ENCODE data around the gene BUD31.
"Not testable (repeated sequence)": the region's sequence is repeated elsewhere in the genome, so short reads cannot be mapped to it uniquely, and the experiment has no call there.

Gene BUD31

GRCh38 chr7:99420986-99421385 lies 12.2 kb downstream of the BUD31 start:
- Mint-ChIP-seq H3K9me3 (no peaks in the 10 kb centered on the region), H3K36me3 (ENCODE audit: low read depth) (peaks cover 93% of the 10 kb centered on the region), H3K27ac (no peak overlapping the region), H3K27me3 (no peaks in the 10 kb centered on the region), H3K4me3 (no peak overlapping the region), H3K4me1 (ENCODE audit: low read depth) (no peaks in the 10 kb centered on the region)
- intact Hi-C loops (cut with micrococcal nuclease): no loop called here

- intact Hi-C loops (cut with micrococcal nuclease): no loop called here
- peaks cover 91% of the 10 kb centered on the region for H3K36me3 Mint-ChIP-seq (ENCODE audit: low read depth)
- no peak overlapping the region for H3K27ac Mint-ChIP-seq
- H3K27me3 Mint-ChIP-seq: no peaks in the 10 kb centered on the region
- no peaks in the 10 kb centered on the region for H3K9me3 Mint-ChIP-seq
- H3K4me1 Mint-ChIP-seq (ENCODE audit: low read depth): no peaks in the 10 kb centered on the region
- no peak overlapping the region for H3K4me3 Mint-ChIP-seq
These were observed 13.4 kb downstream of the BUD31 start for GRCh38 chr7:99422186-99422585.

GRCh38 chr7:99422625-99423024 lies 13.9 kb downstream of the BUD31 start:
- no peaks in the 10 kb centered on the region for H3K4me1 Mint-ChIP-seq (ENCODE audit: low read depth)
- peaks cover 88% of the 10 kb centered on the region for H3K36me3 Mint-ChIP-seq (ENCODE audit: low read depth)

GRCh38 chr7:99424932-99425730 lies 16.4 kb downstream of the BUD31 start:
- Mint-ChIP-seq H3K4me1 (ENCODE audit: low read depth) (no peaks in the 10 kb centered on the region), H3K4me3 (no peak overlapping the region), H3K9me3 (no peaks in the 10 kb centered on the region), H3K36me3 (ENCODE audit: low read depth) (peaks cover 88% of the 10 kb centered on the region), H3K27me3 (no peaks in the 10 kb centered on the region), H3K27ac (no peak overlapping the region)
- intact Hi-C loops (cut with micrococcal nuclease): no loop called here

More at GRCh38 chr7:99422625-99423024, 13.9 kb downstream of the BUD31 start:
- H3K27me3 Mint-ChIP-seq: no peaks in the 10 kb centered on the region
- intact Hi-C loops (cut with micrococcal nuclease): no loop called here
- no peaks in the 10 kb centered on the region for H3K9me3 Mint-ChIP-seq
- no peak overlapping the region for H3K27ac Mint-ChIP-seq
- H3K4me3 Mint-ChIP-seq: no peak overlapping the region

GRCh38 chr7:99428972-99429566 lies 20.3 kb downstream of the BUD31 start:
- no peak overlapping the region for H3K27ac Mint-ChIP-seq
- intact Hi-C loops (cut with micrococcal nuclease): no loop called here
- H3K27me3 Mint-ChIP-seq: no peaks in the 10 kb centered on the region
- no peaks in the 10 kb centered on the region for H3K4me1 Mint-ChIP-seq (ENCODE audit: low read depth)
- H3K36me3 Mint-ChIP-seq (ENCODE audit: low read depth): peaks cover 95% of the 10 kb centered on the region
- H3K9me3 Mint-ChIP-seq: no peaks in the 10 kb centered on the region
- H3K4me3 Mint-ChIP-seq: no peak overlapping the region

- intact Hi-C loops (cut with micrococcal nuclease): no loop called here
- no peaks in the 10 kb centered on the region for H3K4me1 Mint-ChIP-seq (ENCODE audit: low read depth)
- peaks cover 95% of the 10 kb centered on the region for H3K36me3 Mint-ChIP-seq (ENCODE audit: low read depth)
- H3K27ac Mint-ChIP-seq: no peak overlapping the region
- no peaks in the 10 kb centered on the region for H3K27me3 Mint-ChIP-seq
- no peaks in the 10 kb centered on the region for H3K9me3 Mint-ChIP-seq
- H3K4me3 Mint-ChIP-seq: no peak overlapping the region
These were observed 21.0 kb downstream of the BUD31 start for GRCh38 chr7:99429756-99430155.

GRCh38 chr7:99431756-99432540 lies 23.2 kb downstream of the BUD31 start:
- H3K9me3 Mint-ChIP-seq; H3K4me1 Mint-ChIP-seq (ENCODE audit: low read depth); H3K27me3 Mint-ChIP-seq; H3K27ac Mint-ChIP-seq; intact Hi-C loops (cut with micrococcal nuclease); H3K4me3 Mint-ChIP-seq: not testable (repeated sequence)
- H3K36me3 Mint-ChIP-seq (ENCODE audit: low read depth): peaks cover 82% of the 10 kb centered on the region

GRCh38 chr7:99433158-99433557 lies 24.4 kb downstream of the BUD31 start:
- H3K27me3 Mint-ChIP-seq: no peaks in the 10 kb centered on the region
- no peak overlapping the region for H3K27ac Mint-ChIP-seq
- intact Hi-C loops (cut with micrococcal nuclease): no loop called here

GRCh38 chr7:99437946-99438572 lies 29.3 kb downstream of the BUD31 start:
- intact Hi-C loops (cut with micrococcal nuclease): no loop called here
- H3K36me3 Mint-ChIP-seq (ENCODE audit: low read depth): peaks cover 63% of the 10 kb centered on the region

More at GRCh38 chr7:99433158-99433557, 24.4 kb downstream of the BUD31 start:
- H3K36me3 Mint-ChIP-seq (ENCODE audit: low read depth): peaks cover 75% of the 10 kb centered on the region
- peaks cover 14% of the 10 kb centered on the region for H3K4me1 Mint-ChIP-seq (ENCODE audit: low read depth)
- no peaks in the 10 kb centered on the region for H3K9me3 Mint-ChIP-seq
- no peak overlapping the region for H3K4me3 Mint-ChIP-seq

GRCh38 chr7:99438573-99439480 lies 30.1 kb downstream of the BUD31 start, which contains the start of the genes CPSF4 and PTCD1:
CPSF4 (plus strand) TSS chr7:99438943; CDS start chr7:99439083, 140 bp downstream.
PTCD1 (minus strand) TSS chr7:99438798; CDS start chr7:99435242, 3,556 bp downstream.
- H3K9me3 Mint-ChIP-seq: no peaks in the 10 kb centered on the region

More at GRCh38 chr7:99437946-99438572, 29.3 kb downstream of the BUD31 start:
- H3K4me1 Mint-ChIP-seq (ENCODE audit: low read depth): peaks cover 44% of the 10 kb centered on the region
- peak overlapping the region; percentile 88 for H3K4me3 Mint-ChIP-seq
- H3K27ac Mint-ChIP-seq: peak overlapping the region; percentile 86
- H3K9me3 Mint-ChIP-seq: no peaks in the 10 kb centered on the region
- no peaks in the 10 kb centered on the region for H3K27me3 Mint-ChIP-seq

GRCh38 chr7:99440195-99440594 lies 31.4 kb downstream of the BUD31 start:
- H3K36me3 Mint-ChIP-seq (ENCODE audit: low read depth): peaks cover 63% of the 10 kb centered on the region
- intact Hi-C loops (cut with micrococcal nuclease): no loop called here

More at GRCh38 chr7:99438573-99439480, 30.1 kb downstream of the BUD31 start, which contains the start of the genes CPSF4 and PTCD1:
- Mint-ChIP-seq H3K27me3 (no peaks in the 10 kb centered on the region), H3K36me3 (ENCODE audit: low read depth) (peaks cover 63% of the 10 kb centered on the region), H3K4me1 (ENCODE audit: low read depth) (peaks cover 47% of the 10 kb centered on the region), H3K4me3 (peak within 1 kb of the TSS; percentile 88), H3K27ac (peak within 1 kb of the TSS; percentile 86)
- intact Hi-C loops (cut with micrococcal nuclease): no loop called here

GRCh38 chr7:99446096-99446495 lies 37.3 kb downstream of the BUD31 start:
- no peaks in the 10 kb centered on the region for H3K9me3 Mint-ChIP-seq
- no peak overlapping the region for H3K4me3 Mint-ChIP-seq
- H3K27me3 Mint-ChIP-seq: no peaks in the 10 kb centered on the region
- H3K4me1 Mint-ChIP-seq (ENCODE audit: low read depth): peaks cover 14% of the 10 kb centered on the region
- intact Hi-C loops (cut with micrococcal nuclease): no loop called here
- no peak overlapping the region for H3K27ac Mint-ChIP-seq
- peaks cover 92% of the 10 kb centered on the region for H3K36me3 Mint-ChIP-seq (ENCODE audit: low read depth)

More at GRCh38 chr7:99440195-99440594, 31.4 kb downstream of the BUD31 start:
- H3K4me1 Mint-ChIP-seq (ENCODE audit: low read depth): peaks cover 47% of the 10 kb centered on the region
- H3K9me3 Mint-ChIP-seq: no peaks in the 10 kb centered on the region
- H3K27me3 Mint-ChIP-seq: no peaks in the 10 kb centered on the region
- H3K27ac Mint-ChIP-seq: peak overlapping the region; percentile 86
- peak overlapping the region; percentile 88 for H3K4me3 Mint-ChIP-seq

GRCh38 chr7:99447943-99448342 lies 39.2 kb downstream of the BUD31 start:
- H3K27ac Mint-ChIP-seq: no peak overlapping the region
- H3K4me1 Mint-ChIP-seq (ENCODE audit: low read depth): peaks cover 4% of the 10 kb centered on the region
- no peak overlapping the region for H3K4me3 Mint-ChIP-seq
- H3K9me3 Mint-ChIP-seq: no peaks in the 10 kb centered on the region
- intact Hi-C loops (cut with micrococcal nuclease): no loop called here
- H3K36me3 Mint-ChIP-seq (ENCODE audit: low read depth): peaks cover 97% of the 10 kb centered on the region
- H3K27me3 Mint-ChIP-seq: no peaks in the 10 kb centered on the region
